Choroid plexus epithelial cell (primary cell): ENCODE measurements around the gene RAMACL.

Experiments used
- DNase-seq: peaks from one replicate; pipeline ENCODE4 v3.0.0-alpha.2; 2010; ENCODE audit warnings: low read depth
- H3K4me3 ChIP-seq: 2 replicates; pipeline ENCODE4 v1.5.1; 2011; ENCODE audit warnings: low read depth, mild to moderate bottlenecking, control low read depth, low read length, moderate library complexity
- TF ChIP-seq, protein P1 (sequence below): conservative IDR thresholded peaks from 2 replicates; pipeline ENCODE4 v1.5.1; 2011; ENCODE audit warnings: low read depth, mild to moderate bottlenecking, control low read depth, inconsistent platforms, low read length, moderate library complexity

Gene RAMACL

DNA sequence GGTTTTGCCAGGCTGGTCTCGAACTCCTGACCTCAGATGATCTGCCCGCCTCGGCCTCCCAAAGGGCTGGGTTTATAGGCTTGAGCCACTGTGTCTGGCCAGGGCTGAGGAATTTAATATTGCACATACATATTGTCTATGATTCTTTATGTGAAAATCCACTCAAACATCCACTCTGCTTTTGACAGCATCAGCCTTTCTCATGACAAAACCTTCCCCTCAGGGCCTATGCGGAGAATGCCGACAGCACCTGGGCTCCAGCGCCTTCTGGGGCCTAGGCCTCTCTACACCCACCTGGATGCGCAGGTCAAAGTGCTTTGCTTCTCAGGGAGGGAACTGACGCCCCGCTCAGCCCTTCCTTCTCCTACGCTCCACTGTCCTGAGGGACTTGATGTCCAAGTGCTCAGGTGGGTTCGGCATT is 5.4 kb downstream of the RAMACL start:
- TF ChIP-seq, protein P1, sequence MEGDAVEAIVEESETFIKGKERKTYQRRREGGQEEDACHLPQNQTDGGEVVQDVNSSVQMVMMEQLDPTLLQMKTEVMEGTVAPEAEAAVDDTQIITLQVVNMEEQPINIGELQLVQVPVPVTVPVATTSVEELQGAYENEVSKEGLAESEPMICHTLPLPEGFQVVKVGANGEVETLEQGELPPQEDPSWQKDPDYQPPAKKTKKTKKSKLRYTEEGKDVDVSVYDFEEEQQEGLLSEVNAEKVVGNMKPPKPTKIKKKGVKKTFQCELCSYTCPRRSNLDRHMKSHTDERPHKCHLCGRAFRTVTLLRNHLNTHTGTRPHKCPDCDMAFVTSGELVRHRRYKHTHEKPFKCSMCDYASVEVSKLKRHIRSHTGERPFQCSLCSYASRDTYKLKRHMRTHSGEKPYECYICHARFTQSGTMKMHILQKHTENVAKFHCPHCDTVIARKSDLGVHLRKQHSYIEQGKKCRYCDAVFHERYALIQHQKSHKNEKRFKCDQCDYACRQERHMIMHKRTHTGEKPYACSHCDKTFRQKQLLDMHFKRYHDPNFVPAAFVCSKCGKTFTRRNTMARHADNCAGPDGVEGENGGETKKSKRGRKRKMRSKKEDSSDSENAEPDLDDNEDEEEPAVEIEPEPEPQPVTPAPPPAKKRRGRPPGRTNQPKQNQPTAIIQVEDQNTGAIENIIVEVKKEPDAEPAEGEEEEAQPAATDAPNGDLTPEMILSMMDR: no peak
- no peak for DNase-seq
- no peak overlapping the region for H3K4me3 ChIP-seq

DNA sequence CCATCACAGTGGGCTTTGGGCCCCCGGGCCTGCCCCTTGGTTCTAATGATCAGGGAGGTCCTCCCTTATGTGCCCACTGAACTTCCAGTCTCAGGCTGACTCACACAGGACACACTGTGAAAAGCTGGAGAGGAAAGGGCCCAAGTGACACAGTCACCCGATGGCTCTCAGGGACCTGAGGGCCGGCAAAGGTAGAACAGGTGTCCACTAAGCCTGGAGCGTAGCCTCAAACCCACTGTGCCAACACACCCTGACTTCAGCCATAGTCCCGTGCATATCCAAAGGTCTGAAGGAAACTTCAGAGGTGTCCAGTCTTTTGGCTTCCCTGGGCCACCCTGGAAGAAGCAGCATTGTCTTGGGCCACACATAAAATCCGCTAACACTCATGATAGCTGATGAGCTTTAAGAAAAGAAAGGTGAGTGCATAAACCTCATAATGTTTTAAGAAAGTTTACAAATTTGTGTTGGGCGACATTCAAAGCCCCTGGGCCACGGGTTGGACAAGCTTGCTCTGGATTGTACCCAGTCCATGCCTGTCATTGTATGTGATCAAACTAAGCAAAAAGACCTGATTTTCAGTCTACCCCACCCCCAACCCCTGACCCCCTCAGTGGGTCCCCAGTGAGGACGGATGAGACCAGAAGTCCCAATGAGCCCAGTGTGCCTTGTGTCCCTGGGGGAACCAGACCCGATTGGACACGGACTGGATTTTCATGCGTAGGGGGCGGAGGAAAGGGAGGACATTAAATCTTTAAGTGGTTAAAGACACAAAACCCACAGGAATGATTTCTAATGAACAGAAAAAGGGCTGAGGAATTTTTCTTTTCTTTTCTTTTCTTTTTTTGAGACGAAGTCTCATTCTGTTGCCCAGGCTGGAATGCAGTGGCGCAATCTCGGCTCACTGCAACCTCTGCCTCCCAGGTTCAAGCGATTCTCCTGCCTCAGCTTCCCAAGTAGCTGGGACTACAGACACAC is 6.1 kb downstream of the RAMACL start:
- TF ChIP-seq, protein P1: no peak
- H3K4me3 ChIP-seq: no peak overlapping the region
- DNase-seq: no peak

DNA sequence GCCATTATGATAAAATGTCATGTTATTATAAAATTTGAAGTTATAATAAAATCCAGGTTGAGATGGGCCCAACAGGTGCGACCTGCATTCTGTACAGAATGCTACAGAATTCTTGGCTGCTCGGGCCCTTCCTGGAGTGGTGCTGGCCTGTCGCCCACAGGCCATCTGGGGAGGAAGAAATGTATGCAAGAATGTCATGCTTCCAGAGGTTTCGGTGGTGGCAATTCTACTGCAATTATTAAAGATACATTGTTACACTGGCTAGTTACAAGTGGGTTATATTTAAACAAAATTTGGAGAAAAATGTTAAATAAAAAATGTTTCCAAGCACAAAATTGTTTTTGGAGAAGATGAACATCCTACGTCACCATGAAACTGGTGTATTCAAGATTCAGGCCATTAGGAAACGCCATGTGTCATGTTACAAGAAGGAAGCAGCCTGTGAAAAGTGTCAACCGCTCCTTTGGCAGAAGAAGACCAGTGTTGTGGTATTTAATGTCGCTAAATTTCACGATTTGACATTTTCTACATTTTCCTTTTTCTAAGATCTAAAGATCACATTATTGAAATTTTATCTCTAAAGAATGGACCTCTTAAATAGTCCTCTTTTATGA is 7.1 kb downstream of the RAMACL start:
- DNase-seq: no peak
- TF ChIP-seq, protein P1: no peak
- H3K4me3 ChIP-seq: no peak overlapping the region

DNA sequence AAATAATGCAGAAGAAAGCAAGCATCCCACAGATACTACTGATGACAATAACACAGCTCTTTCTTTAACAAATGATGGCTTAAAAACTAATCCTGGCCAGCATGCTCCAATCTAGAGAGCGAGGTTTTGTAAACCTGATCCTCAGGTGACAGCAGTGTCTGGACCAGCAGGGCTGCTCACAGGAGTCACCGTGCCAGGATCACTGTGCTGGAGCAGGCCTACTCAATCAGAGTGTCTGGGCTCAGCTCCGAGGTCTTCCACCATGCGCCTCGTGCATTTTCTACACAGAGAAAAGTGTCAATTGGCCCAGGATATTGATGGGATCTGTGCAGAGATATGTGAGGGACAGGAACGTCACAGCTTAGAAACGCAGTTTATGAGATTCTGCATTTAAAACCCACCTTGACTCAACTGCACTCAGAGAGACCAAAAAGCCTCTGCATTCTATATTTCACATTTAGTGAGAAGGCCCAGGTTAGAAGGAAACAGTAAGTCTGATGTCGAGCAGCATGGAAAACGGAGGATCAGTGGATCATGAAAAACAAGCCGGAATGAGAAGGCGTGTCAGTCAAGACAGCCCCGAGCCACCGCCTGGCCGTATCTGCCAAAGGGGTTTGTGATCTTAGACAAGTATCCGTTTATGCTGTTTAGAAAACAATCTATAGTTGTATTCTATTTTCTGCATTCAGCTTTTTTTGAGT is 7.8 kb downstream of the RAMACL start:
- H3K4me3 ChIP-seq: no peak overlapping the region
- TF ChIP-seq, protein P1: no peak
- DNase-seq: no peak

DNA sequence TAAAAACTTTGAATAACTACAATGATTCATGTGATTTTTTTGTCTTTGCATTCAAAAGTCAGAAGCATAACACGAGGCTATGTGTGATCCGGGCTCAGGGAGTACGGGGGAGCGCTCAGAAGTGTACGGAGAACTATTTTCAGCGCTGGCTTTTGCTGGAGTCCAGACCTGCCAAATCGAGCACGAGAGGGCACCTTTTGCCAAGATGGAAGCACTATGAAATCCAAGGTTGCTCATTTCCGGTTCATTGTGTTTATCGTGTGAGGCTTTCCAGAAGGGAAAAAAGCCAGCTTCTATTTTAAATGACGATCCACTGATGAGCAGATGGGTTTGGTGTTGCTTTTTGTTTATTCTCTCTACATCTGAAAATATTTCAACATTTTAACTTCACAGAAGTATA is 11.3 kb downstream of the RAMACL start:
- no peak for DNase-seq
- no peak overlapping the region for H3K4me3 ChIP-seq
- TF ChIP-seq, protein P1: no peak

DNA sequence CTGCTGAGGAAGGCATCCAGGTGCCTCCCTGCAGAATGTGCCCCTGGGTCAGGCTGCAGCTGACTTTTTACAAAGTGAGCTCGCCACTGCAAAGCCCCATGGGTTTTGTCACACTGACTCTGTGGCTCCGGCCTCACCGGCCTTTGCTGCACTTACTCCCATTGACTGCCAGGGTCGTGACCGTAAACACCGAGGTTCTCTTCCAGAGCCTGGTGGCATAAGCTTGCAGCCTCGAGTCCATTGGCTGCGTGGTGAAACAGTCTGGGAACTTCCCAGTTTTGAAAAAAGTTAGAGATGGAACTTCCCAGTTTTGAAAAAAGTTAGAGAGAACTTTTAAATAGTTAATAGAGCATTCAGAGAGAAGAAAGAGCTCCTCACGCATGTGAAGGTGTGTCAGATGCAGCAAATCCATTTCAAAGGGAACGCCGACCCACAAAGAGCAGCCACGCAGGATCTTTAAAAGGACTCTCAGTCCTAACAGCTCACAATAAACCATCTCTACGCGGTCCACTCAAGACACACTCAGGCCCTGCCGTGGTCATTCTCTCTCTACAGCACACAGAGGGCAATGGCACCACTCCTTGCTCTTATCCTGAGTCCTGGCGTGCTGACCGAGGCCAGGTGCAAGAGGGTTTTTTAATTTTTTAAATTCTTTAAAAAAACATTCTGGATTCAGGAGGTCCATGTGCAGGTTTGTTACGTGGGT is 12.8 kb downstream of the RAMACL start:
- TF ChIP-seq, protein P1: no peak
- no peak for DNase-seq
- H3K4me3 ChIP-seq: no peak overlapping the region
